Measurements from ENCODE around the gene CISD1.
"Not testable (repeated sequence)": the region's sequence is repeated elsewhere in the genome, so short reads cannot be mapped to it uniquely, and the experiment has no call there.

Gene CISD1

GRCh38 chr10:58268946-58269781 lies at the start of gene CISD1:
TSS of gene CISD1 (plus strand) at chr10:58269162. CDS start at chr10:58269274, 112 bp downstream.
- peak; percentile 100 for DNase-seq (ENCODE audit: low read depth)

- peak; percentile 14 for DNase-seq (ENCODE audit: low read depth)
These were observed 49.1 kb upstream of the CISD1 start for GRCh38 chr10:58219875-58220274.

DNA sequence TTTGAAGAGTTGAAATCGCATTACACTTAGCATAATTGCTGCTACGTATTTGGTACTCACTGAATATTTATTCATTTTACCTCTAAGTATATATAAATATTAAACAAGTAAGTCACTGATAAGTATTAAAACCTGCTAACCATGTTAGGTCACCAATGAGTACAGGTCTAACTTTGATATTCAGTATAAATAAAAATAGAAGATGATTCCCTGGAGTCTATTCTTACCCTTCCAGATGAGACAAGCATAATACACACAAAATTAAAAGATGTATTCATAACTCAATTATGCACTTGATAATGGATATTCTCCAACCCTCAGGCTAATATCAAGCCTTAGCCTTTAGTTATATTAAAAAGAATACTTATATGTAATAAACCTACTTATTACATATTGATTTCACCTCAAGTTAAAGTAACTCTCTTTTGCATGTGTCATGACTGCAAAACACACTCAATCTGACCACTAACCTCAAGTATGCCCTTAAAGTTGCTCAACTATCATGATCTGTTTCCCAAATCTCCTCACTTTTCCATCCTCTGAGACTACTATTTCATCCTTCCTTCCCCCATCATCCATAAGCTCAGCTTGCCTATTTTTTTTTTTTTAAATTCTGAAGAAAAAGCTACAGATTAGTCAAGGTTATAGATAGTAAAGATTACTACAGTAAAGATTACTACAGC lies 48.1 kb upstream of the CISD1 start:
- DNase-seq (ENCODE audit: low read depth): peak; percentile 59

DNA sequence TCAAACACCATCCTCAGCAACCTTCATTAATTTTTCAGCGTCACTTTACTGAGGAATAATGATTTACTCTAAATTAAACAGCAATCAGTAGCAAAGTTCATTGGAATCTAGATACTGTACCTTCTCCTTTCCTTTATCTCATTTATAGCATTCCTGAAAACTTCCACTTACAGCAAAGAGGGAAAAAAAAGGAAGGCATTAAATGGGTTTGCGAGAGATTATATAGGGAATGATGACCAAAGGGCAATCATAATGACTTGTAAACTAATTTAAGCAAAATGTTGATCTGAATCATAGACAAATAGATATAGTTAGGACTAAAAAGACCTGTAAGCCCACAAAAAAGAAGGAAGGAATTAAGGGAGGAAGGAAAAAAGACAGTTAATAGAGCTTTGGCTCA lies 43.3 kb upstream of the CISD1 start:
- no peak for DNase-seq (ENCODE audit: low read depth)

DNA sequence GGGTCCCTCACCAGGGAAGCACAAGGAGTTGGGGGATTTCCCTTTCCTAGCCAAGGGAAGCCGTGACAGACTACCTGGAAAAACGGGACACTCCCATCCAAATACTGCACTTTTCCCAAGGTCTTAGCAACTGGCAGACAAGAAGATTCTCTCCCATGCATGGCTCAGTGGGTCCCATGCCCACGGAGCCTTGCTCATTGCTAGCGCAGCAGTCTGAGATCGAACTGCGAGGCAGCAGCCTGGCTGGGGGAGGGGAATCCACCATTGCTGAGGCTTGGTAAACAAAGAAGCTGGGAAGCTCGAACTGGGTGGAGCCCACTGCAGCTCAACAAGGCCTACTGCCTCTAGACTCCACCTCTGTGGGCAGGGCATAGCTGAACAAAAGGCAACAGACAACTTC lies 39.1 kb upstream of the CISD1 start:
- not testable (repeated sequence) for DNase-seq (ENCODE audit: low read depth)

DNA sequence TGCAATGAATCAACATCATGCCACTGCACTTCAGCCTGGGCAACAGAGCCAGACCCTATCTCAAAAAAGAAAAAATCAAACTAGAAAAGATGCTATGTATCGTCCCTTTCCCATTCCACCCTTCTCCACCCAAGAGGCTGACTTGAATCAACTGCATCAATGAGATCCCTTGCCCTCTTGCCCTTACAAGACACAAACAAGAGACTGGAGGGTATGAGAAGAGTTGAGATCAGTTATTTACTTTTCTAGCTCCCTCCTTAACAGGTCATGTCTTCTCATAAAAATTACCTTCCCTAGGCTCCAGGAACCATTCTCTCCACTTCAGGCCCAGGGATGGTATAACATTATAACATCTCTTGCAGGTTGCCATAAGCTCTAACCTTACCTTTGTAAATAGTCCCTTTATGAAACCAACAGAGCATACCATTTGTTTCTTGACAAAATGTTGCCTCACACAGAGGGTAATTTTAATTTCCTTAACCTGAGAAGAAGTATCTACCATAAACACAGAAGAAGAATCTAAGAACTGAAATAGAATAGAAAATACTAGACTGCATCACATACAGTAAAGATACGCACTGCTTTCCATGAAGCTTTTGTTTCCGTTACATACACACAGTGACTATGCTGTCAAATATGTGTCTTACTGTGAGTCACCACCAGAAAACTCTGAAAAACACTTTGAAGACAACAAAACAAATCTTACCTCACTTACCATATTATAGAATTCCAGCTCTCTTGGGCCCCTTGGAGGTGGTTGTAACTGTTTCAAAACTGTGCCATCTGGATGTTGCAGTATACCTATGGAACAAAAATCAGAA lies 31.7 kb upstream of the CISD1 start:
- DNase-seq (ENCODE audit: low read depth): peak; percentile 85

GRCh38 chr10:58239561-58240169 lies 29.3 kb upstream of the CISD1 start:
- DNase-seq (ENCODE audit: low read depth): peak; percentile 57

- DNase-seq (ENCODE audit: low read depth): peak; percentile 24
These were observed 28.4 kb upstream of the CISD1 start for GRCh38 chr10:58240531-58240930.

- DNase-seq (ENCODE audit: low read depth): peak; percentile 44
These were observed 27.6 kb upstream of the CISD1 start for GRCh38 chr10:58241346-58241745.

DNA sequence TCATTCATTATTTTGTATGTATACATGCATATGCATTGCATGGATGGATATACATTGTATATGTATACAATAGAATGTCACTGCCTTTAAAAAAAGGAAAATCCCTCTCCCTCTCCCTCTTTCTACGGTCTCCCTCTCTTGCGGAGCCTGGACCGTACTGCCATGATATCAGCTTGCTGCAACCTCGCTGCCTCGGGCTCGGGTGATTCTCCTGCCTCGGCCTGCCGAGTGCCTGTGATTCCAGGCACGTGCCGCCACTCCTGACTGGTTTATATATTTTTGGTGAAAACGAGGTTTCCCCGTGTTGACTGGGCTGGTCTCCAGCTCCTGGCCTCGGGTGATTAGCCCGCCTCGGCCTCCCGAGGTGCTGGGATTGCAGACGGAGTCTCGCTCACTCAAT lies 25.7 kb upstream of the CISD1 start:
- no peak for DNase-seq (ENCODE audit: low read depth)

DNA sequence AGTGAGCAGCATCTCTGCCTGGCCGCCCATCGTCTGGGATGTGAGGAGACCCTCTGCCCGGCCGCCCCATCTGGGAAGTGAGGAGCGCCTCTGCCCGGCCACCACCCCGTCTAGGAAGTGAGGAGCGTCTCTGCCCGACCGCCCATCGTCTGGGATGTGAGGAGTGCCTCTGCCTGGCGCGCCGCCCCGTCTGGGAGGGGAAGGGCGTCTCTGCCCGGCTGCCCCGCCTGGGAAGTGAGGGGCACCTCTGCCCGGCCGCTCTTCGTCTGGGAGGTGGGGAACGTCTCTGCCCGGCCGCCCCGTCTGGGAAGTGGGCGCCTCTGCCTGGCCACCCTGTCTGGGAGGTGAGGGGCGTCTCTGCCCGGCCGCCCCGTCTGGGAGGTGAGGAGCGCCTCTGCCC lies 25.2 kb upstream of the CISD1 start:
- DNase-seq (ENCODE audit: low read depth): not testable (repeated sequence)

DNA sequence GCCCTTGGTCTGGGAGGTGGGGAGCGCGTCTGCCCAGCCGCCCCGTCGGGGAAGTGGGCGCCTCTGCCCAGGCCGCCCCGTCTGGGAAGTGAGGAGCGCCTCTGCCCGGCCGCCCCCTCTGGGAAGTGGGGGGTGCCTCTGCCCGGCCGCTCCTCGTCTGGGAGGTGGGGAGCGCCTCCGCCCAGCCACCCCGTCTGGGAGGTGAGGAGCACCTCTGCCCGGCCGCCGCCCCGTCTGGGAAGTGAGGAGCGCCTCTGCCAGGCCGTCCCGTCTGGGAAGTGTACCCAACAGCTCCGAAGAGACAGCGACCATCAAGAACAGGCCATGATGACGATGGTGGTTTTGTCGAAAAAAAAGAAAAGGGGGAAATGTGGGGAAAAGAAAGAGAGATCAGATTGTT lies 24.7 kb upstream of the CISD1 start:
- not testable (repeated sequence) for DNase-seq (ENCODE audit: low read depth)

DNA sequence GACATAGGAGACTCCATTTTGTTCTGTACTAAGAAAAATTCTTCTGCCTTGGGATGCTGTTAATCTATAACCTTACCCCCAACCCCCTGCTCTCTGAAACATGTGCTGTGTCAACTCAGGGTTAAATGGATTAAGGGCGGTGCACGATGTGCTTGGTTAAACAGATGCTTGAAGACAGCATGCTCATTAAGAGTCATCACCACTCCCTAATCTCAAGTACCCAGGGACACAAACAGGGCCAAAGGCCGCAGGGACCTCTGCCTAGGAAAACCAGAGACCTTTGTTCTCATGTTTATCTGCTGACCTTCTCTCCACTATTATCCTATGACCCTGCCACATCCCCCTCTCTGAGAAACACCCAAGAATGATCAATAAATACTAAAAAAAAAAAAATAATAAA lies 24.3 kb upstream of the CISD1 start:
- DNase-seq (ENCODE audit: low read depth): not testable (repeated sequence)

DNA sequence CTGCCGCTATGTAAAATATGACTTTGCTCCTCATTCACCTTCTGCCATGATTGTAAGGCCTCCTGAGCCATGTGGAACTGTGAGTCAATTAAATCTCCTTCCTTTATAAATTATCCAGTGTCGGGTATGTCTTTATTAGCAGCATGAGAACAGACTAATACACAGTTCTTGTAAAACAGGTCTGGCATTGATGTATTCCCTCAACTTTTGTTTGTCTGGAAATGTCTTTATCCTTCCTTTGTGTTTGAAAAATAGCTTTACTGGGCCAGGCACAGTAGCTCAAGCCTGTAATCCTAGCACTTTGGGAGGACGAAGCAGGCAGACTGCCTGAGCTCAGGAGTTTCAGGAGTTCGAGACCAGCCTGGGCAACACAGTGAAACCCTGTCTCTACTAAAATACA lies 15.8 kb upstream of the CISD1 start:
- no peak for DNase-seq (ENCODE audit: low read depth)

DNA sequence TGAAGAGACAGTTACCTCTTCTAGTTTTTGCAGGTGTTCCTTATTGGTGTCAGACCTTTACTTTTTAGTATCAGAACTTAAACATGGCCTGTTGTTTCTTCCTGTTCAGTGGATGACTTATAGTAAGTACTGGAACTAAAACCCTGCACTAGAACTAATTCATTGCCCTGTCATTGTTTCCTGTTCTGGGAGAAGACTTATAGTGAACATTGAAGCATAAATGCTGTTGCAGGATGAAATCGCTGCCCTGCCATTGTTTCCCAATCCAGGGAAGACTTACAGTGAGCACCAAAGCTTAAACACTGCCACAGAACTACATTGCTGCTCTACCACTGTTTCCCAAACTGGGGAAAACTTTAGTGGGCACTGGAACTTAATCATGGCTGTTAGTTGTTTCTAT lies 14.3 kb upstream of the CISD1 start:
- no peak for DNase-seq (ENCODE audit: low read depth)

GRCh38 chr10:58256013-58256780 lies 12.8 kb upstream of the CISD1 start:
- DNase-seq (ENCODE audit: low read depth): not testable (repeated sequence)

DNA sequence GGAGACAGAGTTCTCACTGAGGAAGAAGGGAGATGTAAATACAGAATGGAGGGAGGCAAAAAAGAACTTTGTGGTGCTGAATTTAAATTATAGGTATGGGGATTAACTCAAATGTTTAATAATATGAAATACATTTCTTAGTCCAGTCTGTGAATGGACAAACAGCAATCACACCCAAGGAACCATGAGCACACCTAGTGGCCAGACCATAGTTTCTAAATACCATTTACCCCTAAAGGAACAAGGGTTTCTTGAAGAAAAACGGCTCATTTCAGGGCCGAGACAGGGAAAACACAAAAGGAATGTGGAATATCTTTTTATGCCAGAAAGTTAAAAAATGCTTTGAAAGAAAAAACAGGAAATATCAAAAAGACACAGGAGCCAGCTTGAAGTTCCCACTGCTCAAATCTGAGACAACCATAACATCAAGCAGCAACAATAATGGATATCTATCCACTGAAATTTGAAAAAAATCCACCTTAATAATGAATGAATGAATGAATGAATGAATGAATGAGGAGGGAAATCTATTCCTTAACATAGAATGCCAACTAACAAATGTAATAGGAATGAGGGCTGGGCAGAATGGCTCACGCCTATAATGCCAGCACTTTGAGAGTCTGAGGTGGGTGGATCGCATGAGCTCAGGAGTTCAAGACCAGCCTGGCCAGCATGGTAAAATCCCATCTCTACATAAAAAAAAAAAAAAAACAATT lies 9.8 kb upstream of the CISD1 start:
- no peak for DNase-seq (ENCODE audit: low read depth)

GRCh38 chr10:58260334-58260733 lies 8.6 kb upstream of the CISD1 start:
- no peak for DNase-seq (ENCODE audit: low read depth)

- peak; percentile 47 for DNase-seq (ENCODE audit: low read depth)
These were observed 6.2 kb upstream of the CISD1 start for GRCh38 chr10:58262766-58263165.

GRCh38 chr10:58264780-58265179 lies 4.2 kb upstream of the CISD1 start:
- DNase-seq (ENCODE audit: low read depth): no peak

DNA sequence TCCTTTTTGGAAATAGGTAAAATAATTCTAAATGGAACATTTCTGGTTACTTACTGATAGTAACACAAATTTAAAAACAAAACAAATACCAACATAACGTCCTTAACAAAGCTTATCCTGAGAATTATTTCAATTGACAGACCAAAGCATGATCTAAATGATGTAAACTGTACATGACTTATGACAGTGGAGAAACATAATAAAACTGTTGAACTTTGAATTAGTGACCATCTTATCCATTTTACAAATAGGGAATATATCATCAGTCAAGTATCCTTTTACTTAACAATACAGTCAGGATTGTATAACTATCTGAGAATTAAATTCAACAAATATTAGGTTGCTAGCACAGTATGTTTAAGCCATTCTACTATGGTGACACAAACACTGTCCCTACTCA lies 3.7 kb upstream of the CISD1 start:
- no peak for DNase-seq (ENCODE audit: low read depth)

Data from EH (cell line).